GM12864 (cell line): ENCODE results near the gene CYP4V2.

Source experiments
- DNase-seq: peaks from one replicate; pipeline ENCODE4 v3.0.0-alpha.2; 2011; ENCODE audit warnings: low read depth
- H3K4me3 ChIP-seq: 2 replicates; pipeline ENCODE4 v1.5.1; 2011; ENCODE audit warnings: mild to moderate bottlenecking, low read depth, low read length, control low read depth
- CTCF ChIP-seq: IDR thresholded peaks from 2 replicates; pipeline ENCODE4 v1.5.1; 2011; ENCODE audit warnings: low read depth, mild to moderate bottlenecking, moderate library complexity, low read length, control low read depth, inconsistent platforms; ENCODE audit errors: missing control alignments

The CYP4V2 gene

DNA sequence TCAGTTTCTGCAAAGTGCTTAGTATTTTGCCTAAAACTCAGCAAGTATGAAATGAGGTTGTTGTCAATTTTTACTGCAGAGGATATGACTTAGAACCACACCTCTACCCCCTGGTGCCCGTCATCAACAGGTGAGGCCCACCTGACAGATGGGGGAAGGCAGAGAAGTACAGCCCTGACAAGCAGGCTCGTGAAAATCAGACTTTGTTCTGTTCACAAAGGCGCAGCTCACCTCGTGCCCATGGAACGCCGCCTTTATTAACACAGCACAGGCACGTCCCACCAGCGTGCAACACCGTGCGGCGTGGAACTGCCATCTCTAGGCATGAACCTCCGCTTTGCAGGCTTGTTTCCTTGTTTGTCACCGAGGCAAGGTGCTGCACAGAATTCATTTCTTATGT is 13.3 kb downstream of the CYP4V2 start:
- no peak for DNase-seq
- H3K4me3 ChIP-seq: peak overlapping the region; percentile 7
- no peak for TF ChIP-seq CTCF

DNA sequence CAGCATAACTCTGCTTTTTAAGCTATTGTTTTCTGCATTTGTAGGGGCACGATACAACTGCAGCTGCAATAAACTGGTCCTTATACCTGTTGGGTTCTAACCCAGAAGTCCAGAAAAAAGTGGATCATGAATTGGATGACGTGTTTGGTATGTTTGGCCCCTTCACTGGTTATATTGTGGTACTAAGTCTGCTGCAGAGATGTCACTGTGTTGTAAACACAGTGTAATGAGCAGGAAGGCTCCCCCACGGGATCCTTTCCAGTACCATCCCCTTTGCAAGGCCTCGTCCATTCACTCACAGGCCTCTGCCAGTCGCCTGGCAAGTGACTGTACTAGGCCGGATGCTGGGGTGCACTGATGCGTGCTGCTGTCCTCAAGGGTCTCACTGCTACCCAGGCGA is 13.8 kb downstream of the CYP4V2 start:
- DNase-seq: no peak
- no peak overlapping the region; the same call in 1 of the 2 replicates for H3K4me3 ChIP-seq
- TF ChIP-seq CTCF: no peak

GRCh38 chr4:186216465-186217024 is 25.2 kb downstream of the CYP4V2 start:
- DNase-seq: no peak
- TF ChIP-seq CTCF: no peak
- H3K4me3 ChIP-seq: no peak overlapping the region

- H3K4me3 ChIP-seq: no peak overlapping the region
- TF ChIP-seq CTCF: no peak
- DNase-seq: no peak
Observed at GRCh38 chr4:186217733-186218293, 26.4 kb downstream of the CYP4V2 start.

GRCh38 chr4:186221624-186222023 is 30.3 kb downstream of the CYP4V2 start:
- no peak overlapping the region for H3K4me3 ChIP-seq
- DNase-seq: no peak

DNA sequence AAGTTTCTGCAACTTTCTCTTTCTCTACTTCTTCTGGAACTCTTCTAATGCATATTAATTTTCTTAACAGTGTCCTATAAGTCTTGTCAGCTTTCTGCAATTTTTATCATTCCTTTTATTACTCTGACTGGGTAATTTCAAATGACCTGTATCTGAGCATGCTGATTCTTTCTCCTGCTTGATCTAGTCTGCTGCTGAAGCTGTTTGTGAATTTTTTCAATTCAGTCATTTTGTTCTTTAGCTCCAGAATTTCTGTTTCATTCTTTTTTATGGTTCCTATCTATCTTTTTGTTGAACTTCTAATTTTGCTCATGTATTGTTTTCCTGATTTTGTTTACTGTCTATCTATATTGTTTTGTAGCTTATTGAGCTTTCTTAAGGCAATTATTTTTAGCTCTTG is 34.5 kb downstream of the CYP4V2 start:
- TF ChIP-seq CTCF: no peak
- no peak for DNase-seq
- H3K4me3 ChIP-seq: no peak overlapping the region

More at GRCh38 chr4:186221624-186222023, 30.3 kb downstream of the CYP4V2 start:
- TF ChIP-seq CTCF: no peak
